Naive thymus-derived CD4-positive, alpha-beta T cell (primary cell): ENCODE measurements around the gene CPA5. TPM values are rescaled to one million over a fixed set of nuclear protein-coding genes. Genes with fewer than 3 reads are reported as not detected.
"Not testable (repeated sequence)": the region's sequence is repeated elsewhere in the genome, so short reads cannot be mapped to it uniquely, and the experiment has no call there.

Source experiments
- ATAC-seq: fragments of 150-1000 bp; cut with Tn5 transposase; 2 replicates; pipeline ENCODE4 v1.10.0; 2021; ENCODE audit warnings: mild to moderate bottlenecking, moderate library complexity
- CTCF ChIA-PET: fragments of 350-600 bp; sonication (Branson Sonifier 250); formaldehyde crosslinking; loops from one replicate; lab custom pipeline; 2021; ENCODE audit warnings: antibody characterized with exemption; lab: Charles Lee
- POLR2A ChIA-PET: fragments of 350-600 bp; sonication (Branson Sonifier 250); formaldehyde crosslinking; loops from one replicate; lab custom pipeline; 2021; ENCODE audit warnings: antibody characterized with exemption, inconsistent platforms; lab: Charles Lee
- DNase-seq, 9 donors: peaks; one replicate each; pipeline versions ENCODE4 v3.0.0 to v3.0.0-alpha.2; 2020 to 2022; ENCODE audit warnings: mixed read lengths in 1 of 9
- H3K27ac ChIP-seq: one replicate; pipeline ENCODE4 v1.7.0; 2013; ENCODE audit warnings: mild to moderate bottlenecking, low read depth, low read length, moderate library complexity
- H3K27me3 ChIP-seq, 2 donors: one replicate each; pipeline ENCODE4 v1.7.0; 2013; ENCODE audit warnings: low read length in 2 of 2, mild to moderate bottlenecking in 2 of 2, moderate library complexity in 2 of 2; ENCODE audit not compliant: control insufficient read depth in 2 of 2, insufficient read depth in 2 of 2
- H3K36me3 ChIP-seq, 3 experiments: 1 replicate in 2 of 3; 2 replicates in 1 of 3; pipeline ENCODE4 v1.7.0; 2013; ENCODE audit warnings: low read length in 3 of 3, mild to moderate bottlenecking in 3 of 3, moderate library complexity in 1 of 3; ENCODE audit not compliant: insufficient read depth in 3 of 3, control insufficient read depth in 2 of 3
- H3K4me1 ChIP-seq, 2 donors: one replicate each; pipeline ENCODE4 v1.7.0; 2013; ENCODE audit warnings: low read length in 2 of 2, mild to moderate bottlenecking in 2 of 2, moderate library complexity in 1 of 2; ENCODE audit not compliant: control insufficient read depth in 2 of 2, insufficient read depth in 2 of 2
- H3K4me3 ChIP-seq: 2 replicates; pipeline ENCODE4 v1.7.0; 2013; ENCODE audit warnings: mild to moderate bottlenecking, low read length
- H3K9me3 ChIP-seq, 3 experiments: 1 replicate in 2 of 3; 2 replicates in 1 of 3; pipeline ENCODE4 v1.7.0; 2013; ENCODE audit warnings: low read length in 3 of 3; ENCODE audit not compliant: control insufficient read depth in 2 of 3
- H3K27ac Mint-ChIP-seq, 9 donors: one replicate each; pipeline ENCODE4 v1.8.0; 2020 to 2022; ENCODE audit warnings: mixed read lengths in 9 of 9, mild to moderate bottlenecking in 8 of 9, moderate library complexity in 5 of 9, inconsistent platforms in 2 of 9
- H3K27me3 Mint-ChIP-seq, 5 donors: one replicate each; pipeline ENCODE4 v1.8.0; 2021 to 2022; ENCODE audit warnings: mixed read lengths in 5 of 5, mild to moderate bottlenecking in 1 of 5
- H3K36me3 Mint-ChIP-seq, 5 donors: one replicate each; pipeline ENCODE4 v1.8.0; 2020 to 2022; ENCODE audit warnings: mixed read lengths in 5 of 5, mild to moderate bottlenecking in 3 of 5, inconsistent platforms in 1 of 5
- H3K4me1 Mint-ChIP-seq, 7 donors: one replicate each; pipeline ENCODE4 v1.8.0; 2020 to 2022; ENCODE audit warnings: mixed read lengths in 7 of 7, mild to moderate bottlenecking in 3 of 7, inconsistent platforms in 1 of 7
- H3K4me3 Mint-ChIP-seq, 10 donors: one replicate each; pipeline ENCODE4 v1.8.0; 2020 to 2022; ENCODE audit warnings: mild to moderate bottlenecking in 10 of 10, mixed read lengths in 10 of 10, moderate library complexity in 6 of 10, inconsistent platforms in 2 of 10
- H3K9me3 Mint-ChIP-seq, 11 donors: one replicate each; pipeline ENCODE4 v1.8.0; 2020 to 2022; ENCODE audit warnings: mixed read lengths in 11 of 11, mild to moderate bottlenecking in 4 of 11, inconsistent platforms in 1 of 11, moderate library complexity in 1 of 11
- intact Hi-C, 2 donors: fragments of 100-400 bp; cut with micrococcal nuclease; formaldehyde crosslinking; loops; one replicate each; pipeline ENCODE4 v1.15.1; 2023
- polyA plus RNA-seq, 2 donors: library from polyadenylated mRNA; unstranded; fragments of 300-500 nt; fragmentation: Illumina TruSeq; gene quantifications; one replicate each; pipeline ENCODE4 v1.2.3, GENCODE V29; 2021
- total RNA-seq, 6 experiments: library from RNA in 5 of 6; stranded (reverse) in 5 of 6; gene quantifications; 1 replicate in 5 of 6; 2 replicates in 1 of 6; pipeline ENCODE4 v1.2.3 and lab custom pipeline; 2021 to 2026

Gene CPA5
- total and polyA plus RNA-seq, 7 experiments from 2014 or later, result 0.77 to 7.9 (median 3.9) TPM; not detected in 2

- DNase-seq (no peak), ATAC-seq (no peak)
- no peak overlapping the region for H3K4me3 ChIP-seq
- POLR2A ChIA-PET, result no interaction called here
- CTCF ChIA-PET, result no interaction called here
- no peak overlapping the region for H3K27ac ChIP-seq
- Mint-ChIP-seq H3K4me3 (no peak overlapping the region), H3K27ac (peak overlapping the region in 1 of 9 donors; percentile 14), H3K36me3 (peaks cover 0 to 4% (median 0%) of the 10 kb centered on the region in 5 donors), H3K9me3 (peaks cover 0 to 4% (median 0%) of the 10 kb centered on the region in 11 donors), H3K4me1 (peaks cover 0 to 2% (median 0%) of the 10 kb centered on the region in 7 donors), H3K27me3 (peaks cover 0 to 4% (median 0%) of the 10 kb centered on the region in 5 donors)
- H3K36me3 ChIP-seq, result no peaks in the 10 kb centered on the region
- H3K27me3 ChIP-seq, result no peaks in the 10 kb centered on the region
- no peaks in the 10 kb centered on the region for H3K9me3 ChIP-seq
- no peaks in the 10 kb centered on the region for H3K4me1 ChIP-seq
- intact Hi-C loops, result no loop called here
Observed at GRCh38 chr7:130305433-130306042, 39.1 kb upstream of the CPA5 start.

- ChIA-PET POLR2A (no interaction called here), CTCF (no interaction called here)
- Mint-ChIP-seq H3K4me1 (peaks cover 0 to 2% (median 0%) of the 10 kb centered on the region in 7 donors), H3K27me3 (peaks cover 0 to 4% (median 0%) of the 10 kb centered on the region in 5 donors), H3K9me3 (no peaks in the 10 kb centered on the region), H3K4me3 (no peak overlapping the region), H3K36me3 (no peaks in the 10 kb centered on the region), H3K27ac (no peak overlapping the region)
- DNase-seq (no peak), ATAC-seq (no peak)
- intact Hi-C loops, result no loop called here
- H3K9me3 ChIP-seq, result no peaks in the 10 kb centered on the region
- H3K4me3 ChIP-seq, result no peak overlapping the region
- H3K27ac ChIP-seq, result no peak overlapping the region
- no peaks in the 10 kb centered on the region for H3K4me1 ChIP-seq
- H3K36me3 ChIP-seq, result no peaks in the 10 kb centered on the region
- no peaks in the 10 kb centered on the region for H3K27me3 ChIP-seq
Observed at GRCh38 chr7:130309986-130310385, 34.6 kb upstream of the CPA5 start.

GRCh38 chr7:130314305-130314704 is 30.3 kb upstream of the CPA5 start:
- Histone ChIP-seq H3K9me3 (no peaks in the 10 kb centered on the region), H3K4me3 (no peak overlapping the region), H3K4me1 (no peaks in the 10 kb centered on the region), H3K36me3 (no peaks in the 10 kb centered on the region), H3K27me3 (no peaks in the 10 kb centered on the region), H3K27ac (no peak overlapping the region)
- no peaks in the 10 kb centered on the region for H3K27me3 Mint-ChIP-seq
- POLR2A ChIA-PET, result no interaction called here
- no peaks in the 10 kb centered on the region for H3K36me3 Mint-ChIP-seq
- H3K27ac Mint-ChIP-seq, result no peak overlapping the region
- peaks cover 0 to 2% (median 0%) of the 10 kb centered on the region in 7 donors for H3K4me1 Mint-ChIP-seq
- no peak overlapping the region for H3K4me3 Mint-ChIP-seq
- CTCF ChIA-PET, result no interaction called here
- no peaks in the 10 kb centered on the region for H3K9me3 Mint-ChIP-seq
- no peak for DNase-seq
- intact Hi-C loops, result no loop called here
- ATAC-seq, result no peak

- H3K27ac Mint-ChIP-seq, result no peak overlapping the region
- H3K27me3 Mint-ChIP-seq, result no peaks in the 10 kb centered on the region
- H3K4me1 Mint-ChIP-seq, result no peaks in the 10 kb centered on the region
- Histone ChIP-seq H3K9me3 (no peaks in the 10 kb centered on the region), H3K36me3 (no peaks in the 10 kb centered on the region), H3K27me3 (no peaks in the 10 kb centered on the region), H3K4me1 (no peaks in the 10 kb centered on the region), H3K27ac (no peak overlapping the region), H3K4me3 (no peak overlapping the region)
- no peaks in the 10 kb centered on the region for H3K36me3 Mint-ChIP-seq
- peaks cover 0 to 3% (median 0%) of the 10 kb centered on the region in 11 donors for H3K9me3 Mint-ChIP-seq
- DNase-seq (no peak), ATAC-seq (no peak)
- intact Hi-C loops, result no loop called here
- H3K4me3 Mint-ChIP-seq, result no peak overlapping the region
- CTCF ChIA-PET, result no interaction called here
- POLR2A ChIA-PET, result no interaction called here
Observed at GRCh38 chr7:130319541-130319940, 25.1 kb upstream of the CPA5 start.

- H3K4me1 Mint-ChIP-seq, H3K4me3 ChIP-seq, H3K9me3 Mint-ChIP-seq, H3K36me3 Mint-ChIP-seq, H3K4me1 ChIP-seq, H3K4me3 Mint-ChIP-seq, H3K27me3 ChIP-seq, H3K9me3 ChIP-seq, H3K36me3 ChIP-seq, H3K27me3 Mint-ChIP-seq, ATAC-seq, H3K27ac Mint-ChIP-seq, POLR2A ChIA-PET, H3K27ac ChIP-seq, DNase-seq, intact Hi-C loops: not testable (repeated sequence)
- CTCF ChIA-PET, result interaction anchor here (1.0 kb wide), 1 partner anchor 8 kb away, joined by 3 read pairs; no protein-coding TSS in a partner anchor
Observed at GRCh38 chr7:130321542-130322229, 22.9 kb upstream of the CPA5 start.

GRCh38 chr7:130322615-130323014 is 22.0 kb upstream of the CPA5 start:
- H3K9me3 ChIP-seq, result no peaks in the 10 kb centered on the region
- ATAC-seq, result no peak
- no peak overlapping the region for H3K27ac ChIP-seq
- ChIA-PET CTCF (interaction anchor here (1.0 kb wide), 1 partner anchor 9 kb away, joined by 3 read pairs; no protein-coding TSS in a partner anchor), POLR2A (no interaction called here)
- no peaks in the 10 kb centered on the region for H3K36me3 ChIP-seq
- DNase-seq, result no peak
- Mint-ChIP-seq H3K4me1 (peaks cover 0 to 3% (median 0%) of the 10 kb centered on the region in 7 donors), H3K27me3 (no peaks in the 10 kb centered on the region), H3K27ac (peak overlapping the region in 2 of 9 donors; percentile 47 to 48), H3K36me3 (no peaks in the 10 kb centered on the region), H3K9me3 (peaks cover 0 to 3% (median 0%) of the 10 kb centered on the region in 11 donors), H3K4me3 (no peak overlapping the region)
- intact Hi-C loops, result no loop called here
- H3K4me1 ChIP-seq, result no peaks in the 10 kb centered on the region
- no peak overlapping the region for H3K4me3 ChIP-seq
- no peaks in the 10 kb centered on the region for H3K27me3 ChIP-seq
